ENCODE results near the gene TMEM9B. TPM values are rescaled to one million over a fixed set of nuclear protein-coding genes. Genes with fewer than 3 reads are reported as not detected.

The TMEM9B gene
- total and polyA plus RNA-seq, 9 of the 15 experiments (the other 6 are each of a cell fraction or from before 2014, with no cell fraction given): 7.7 to 20.0 (median 14.0) TPM

- no peak for FAIRE-seq
- ATAC-seq: peak; percentile 30; the same call in 1 of the 3 replicates
- Histone ChIP-seq H3K27ac (ENCODE audit: extremely low read depth, low read depth, low read length) (peak overlapping the region; percentile 55; the same call in 2 of the 3 replicates), H3K27me3 (ENCODE audit: control insufficient read depth in 2 of 2, insufficient read depth in 2 of 2, low read length in 2 of 2) (no peaks in the 10 kb centered on the region), H3K4me3 (no peak overlapping the region), H3K9me1 (ENCODE audit: control insufficient read depth, insufficient read depth, low read length) (no peaks in the 10 kb centered on the region), H3K79me2 (ENCODE audit: control insufficient read depth, insufficient read depth, low read length) (no peaks in the 10 kb centered on the region), H3K9ac (ENCODE audit: insufficient read depth in 1 of 2, low read depth in 2 of 2, low read length in 2 of 2) (peak overlapping the region in 1 of 2 experiments; percentile 6; a peak in 1 of 4 replicates), H4K20me1 (replicated peaks; ENCODE audit: control insufficient read depth, insufficient read depth, low read length) (no peaks in the 10 kb centered on the region), H2AFZ (ENCODE audit: low read depth, low read length) (peak overlapping the region; percentile 36), H3K4me2 (ENCODE audit: insufficient read depth, low read length) (peak overlapping the region; percentile 74; the same call in 1 of the 2 replicates), H3K4me1 (replicated peaks in 1 of 2; ENCODE audit: control insufficient read depth in 2 of 2, insufficient read depth in 2 of 2, low read length in 2 of 2) (peaks cover 6 to 37% of the 10 kb centered on the region in 2 experiments), H3K36me3 (ENCODE audit: control insufficient read depth, insufficient read depth, low read length) (no peaks in the 10 kb centered on the region), H3K9me3 (replicated peaks; ENCODE audit: control insufficient read depth, insufficient read depth, low read depth, low read length) (no peaks in the 10 kb centered on the region)
- no TSS peak for BruUV-seq (replicated peaks)
- WGBS (ENCODE audit: insufficient coverage, low coverage, missing lambda C conversion rate): 36% methylated on average over 1 of the region's 1 CpG
- ChIA-PET POLR2A (interaction anchor here (0.5 to 3.4 kb wide), 6 partner anchors 8 to 58 kb away, joined by 3 to 12 read pairs (median 3); partner anchors contain the start of genes NRIP3 and TMEM9B), CTCF (ENCODE audit: low intra/inter-chr PET ratio) (no interaction called here)
- peak in 3 of 4 experiments; percentile 20 to 37 (median 30) for DNase-seq (ENCODE audit: extremely low read depth in 1 of 4, low spot score in 3 of 4)
- intact Hi-C loops (cut with micrococcal nuclease): no loop called here
- in situ Hi-C loops (cut with MboI): no loop called here
- TF ChIP-seq CEBPG (CRISPR knock-in tag; IDR thresholded peaks at IDR 0.05) (peak; percentile 62; the same call in 1 of the 2 replicates), CEBPG (tag; conservative IDR thresholded peaks at IDR 0.05 in 1 of 2, IDR thresholded peaks at IDR 0.05 in 1 of 2) (peak; percentile 64 to 77; a peak in 3 of 4 replicates), ZSCAN32 (CRISPR knock-in tag; IDR thresholded peaks at IDR 0.05) (0 out of 2 replicates have a peak, but pooled peaks have one; percentile 50), NFRKB (IDR thresholded peaks at IDR 0.05; ENCODE audit: low read depth) (0 out of 2 replicates have a peak, but pooled peaks have one; percentile 33), XRCC5 (IDR thresholded peaks at IDR 0.05; ENCODE audit: low read depth, low read length) (no peak), CTBP1 (IDR thresholded peaks at IDR 0.05; ENCODE audit: borderline replicate concordance) (peak; percentile 22; the same call in 1 of the 2 replicates), CEBPB (tag; IDR thresholded peaks at IDR 0.05) (peak; percentile 63), TGIF2 (CRISPR knock-in tag; IDR thresholded peaks at IDR 0.05) (no peak), FOXK2 (conservative IDR thresholded peaks at IDR 0.05 in 1 of 2, IDR thresholded peaks at IDR 0.05 in 1 of 2; ENCODE audit: low read depth in 2 of 2) (0 out of 4 replicates have a peak, but pooled peaks of 1 of the 2 experiments have one; percentile 24), KDM1A (IDR thresholded peaks at IDR 0.05) (peak in 1 of 2 experiments; percentile 13; a peak in 1 of 4 replicates)
- TF ChIP-seq, protein P1, sequence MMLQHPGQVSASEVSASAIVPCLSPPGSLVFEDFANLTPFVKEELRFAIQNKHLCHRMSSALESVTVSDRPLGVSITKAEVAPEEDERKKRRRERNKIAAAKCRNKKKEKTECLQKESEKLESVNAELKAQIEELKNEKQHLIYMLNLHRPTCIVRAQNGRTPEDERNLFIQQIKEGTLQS (IDR thresholded peaks at IDR 0.05): peak; percentile 72
- TF ChIP-seq, protein P1 (CRISPR knock-in tag; conservative IDR thresholded peaks at IDR 0.05): no peak
Measured at GRCh38 chr11:8989453-8989852, 25.2 kb upstream of the TMEM9B start.

All from K562 (cell line).